Endothelial cell of umbilical vein (primary cell): Measurements from ENCODE around the gene SLC4A11. TPM values are rescaled to one million over a fixed set of nuclear protein-coding genes. Genes with fewer than 3 reads are reported as not detected.

ENCODE experiments used
- BruUV-seq: library from RNA; stranded (reverse); fragments of 400-500 nt; replicated peaks from 2 replicates; lab custom pipeline; 2021; lab: Mats Ljungman, UMichigan
- CTCF ChIA-PET: fragments of 300-600, 350-600 bp; sonication (Branson Sonifier 250); formaldehyde crosslinking; loops from one replicate; lab custom pipeline; 2021; ENCODE audit warnings: antibody characterized with exemption, inconsistent platforms; lab: Charles Lee
- POLR2A ChIA-PET: fragments of 300-600, 350-600 bp; sonication (Branson Sonifier 250); formaldehyde crosslinking; loops from one replicate; lab custom pipeline; 2021; ENCODE audit warnings: antibody characterized with exemption, inconsistent platforms; lab: Charles Lee
- DNase-seq: peaks from one replicate; pipeline ENCODE4 v3.0.0-alpha.2; 2011; ENCODE audit warnings: low read depth, low spot score
- FAIRE-seq: peaks from 2 replicates; lab custom pipeline; 2011; peaks lifted over from hg19 to GRCh38; lab: Jason Lieb, UNC
- H2AFZ ChIP-seq: 2 replicates; pipeline ENCODE4 v1.6.0; 2012; ENCODE audit warnings: low read depth, low read length, control low read depth, inconsistent platforms
- H3K27ac ChIP-seq: 2 replicates; pipeline ENCODE4 v1.5.1; 2011; ENCODE audit warnings: low read depth, mild to moderate bottlenecking, control low read depth, low read length, moderate library complexity; ENCODE audit not compliant: insufficient read depth
- H3K27me3 ChIP-seq, 2 experiments: 2 replicates each; pipeline versions ENCODE4 v1.6.0 to v1.6.1; 2011; ENCODE audit warnings: low read length in 2 of 2, mixed read lengths in 1 of 2; ENCODE audit not compliant: control insufficient read depth in 2 of 2, insufficient read depth in 2 of 2
- H3K36me3 ChIP-seq, 2 experiments: 2 replicates in 1 of 2; 3 replicates in 1 of 2; pipeline ENCODE4 v1.5.1; 2011; ENCODE audit warnings: low read length in 2 of 2, mild to moderate bottlenecking in 1 of 2, moderate library complexity in 1 of 2; ENCODE audit not compliant: control insufficient read depth in 2 of 2, insufficient read depth in 2 of 2; ENCODE audit errors: extremely low read depth in 1 of 2
- H3K4me1 ChIP-seq: 3 replicates; pipeline ENCODE4 v1.5.1; 2011; ENCODE audit warnings: mild to moderate bottlenecking, low read length; ENCODE audit not compliant: control insufficient read depth, insufficient read depth; ENCODE audit errors: extremely low read depth
- H3K4me2 ChIP-seq: 2 replicates; pipeline ENCODE4 v1.6.1; 2011; ENCODE audit warnings: low read length, control low read depth, mixed read lengths; ENCODE audit not compliant: insufficient read depth
- H3K4me3 ChIP-seq, 3 experiments: fragments of 200-600 bp in 1 of 3; sonication (generic), shearing (Covaris generic) in 1 of 3; replicated peaks in 1 of 3; 2 replicates each; pipeline ENCODE4 v1.5.1; 2011 to 2016; ENCODE audit warnings: control low read depth in 3 of 3, low read length in 3 of 3, mild to moderate bottlenecking in 2 of 3, inconsistent platforms in 1 of 3, low read depth in 1 of 3, moderate library complexity in 1 of 3; ENCODE audit not compliant: insufficient read depth in 1 of 3
- H3K79me2 ChIP-seq: 2 replicates; pipeline ENCODE4 v1.6.0; 2012; ENCODE audit warnings: low read length, inconsistent platforms; ENCODE audit not compliant: control insufficient read depth, insufficient read depth
- H3K9ac ChIP-seq: replicated peaks from 2 replicates; pipeline ENCODE3; 2011; ENCODE audit warnings: low read length, control low read depth; ENCODE audit not compliant: insufficient read depth; ENCODE audit errors: extremely low read depth
- H3K9me1 ChIP-seq: replicated peaks from 3 replicates; pipeline ENCODE4 v1.6.0; 2011; ENCODE audit warnings: mild to moderate bottlenecking, low read length; ENCODE audit not compliant: control insufficient read depth, insufficient read depth; ENCODE audit errors: extremely low read depth
- H3K9me3 ChIP-seq: replicated peaks from 2 replicates; pipeline ENCODE4 v1.5.1; 2012; ENCODE audit warnings: low read length, inconsistent platforms; ENCODE audit not compliant: control insufficient read depth, insufficient read depth
- H4K20me1 ChIP-seq: replicated peaks from 2 replicates; pipeline ENCODE3; 2011; ENCODE audit warnings: mild to moderate bottlenecking, low read length; ENCODE audit not compliant: control insufficient read depth, insufficient read depth; ENCODE audit errors: extremely low read depth
- CTCF ChIP-seq, 2 donors: IDR thresholded peaks; 1 replicate in 1 of 2; 2 replicates in 1 of 2; pipeline ENCODE4 v1.5.1; 2011; ENCODE audit warnings: low read length in 2 of 2, mild to moderate bottlenecking in 2 of 2, moderate library complexity in 2 of 2, control low read depth in 1 of 2, inconsistent platforms in 1 of 2, low read depth in 1 of 2; ENCODE audit not compliant: insufficient read depth in 1 of 2; ENCODE audit errors: extremely low read depth in 1 of 2
- EZH2 ChIP-seq: IDR thresholded peaks from 2 replicates; pipeline ENCODE4 v1.6.1; 2012; ENCODE audit warnings: borderline replicate concordance, low read depth, mild to moderate bottlenecking, moderate library complexity, low read length, inconsistent platforms; ENCODE audit not compliant: severe bottlenecking
- FOS ChIP-seq: IDR thresholded peaks from 2 replicates; pipeline ENCODE4 v1.6.1; 2011; ENCODE audit warnings: mild to moderate bottlenecking, low read length, moderate library complexity, borderline replicate concordance; ENCODE audit not compliant: insufficient read depth
- GATA2 ChIP-seq: IDR thresholded peaks from 2 replicates; pipeline ENCODE4 v1.7.0; 2011; ENCODE audit warnings: low read depth, mild to moderate bottlenecking, moderate library complexity, mixed read lengths, low read length; ENCODE audit not compliant: insufficient read length, insufficient read depth
- JUN ChIP-seq: IDR thresholded peaks from 2 replicates; pipeline ENCODE4 v1.6.1; 2011; ENCODE audit warnings: borderline replicate concordance, low read depth; ENCODE audit not compliant: insufficient read length, insufficient read depth
- MAX ChIP-seq: IDR thresholded peaks from 2 replicates; pipeline ENCODE4 v1.6.1; 2011; ENCODE audit not compliant: insufficient read depth, insufficient read length
- MYC ChIP-seq: IDR thresholded peaks from one replicate; pipeline ENCODE4 v1.6.1; 2011; ENCODE audit warnings: mild to moderate bottlenecking, low read depth, low read length
- POLR2A ChIP-seq: IDR thresholded peaks from 2 replicates; pipeline ENCODE4 v1.6.1; 2012; ENCODE audit warnings: low read depth, mild to moderate bottlenecking, control low read depth, low read length
- POLR2AphosphoS5 ChIP-seq: IDR thresholded peaks from 2 replicates; pipeline ENCODE4 v1.6.1; 2012; ENCODE audit warnings: low read depth, mild to moderate bottlenecking, control low read depth, low read length, moderate library complexity; ENCODE audit not compliant: insufficient read depth
- dilution Hi-C: fragments of 300-500 bp; cut with MboI; formaldehyde crosslinking; loops from one replicate; pipeline ENCODE4 v1.15.0; 2019; ENCODE audit warnings: low sequenced_read_pairs; ENCODE audit not compliant: extremely low pct_ligation_motif_present
- intact Hi-C: fragments of 100-400 bp; cut with micrococcal nuclease; formaldehyde crosslinking; loops from one replicate; pipeline ENCODE4 v1.10.0; 2022
- polyA plus RNA-seq, 4 experiments: library from polyadenylated mRNA; depleted of rRNA in 3 of 4; stranded (reverse) in 3 of 4; unstranded in 1 of 4; fragments of >200 nt; gene quantifications; 2 replicates each; pipeline versions ENCODE4 v1.2.1 to v1.2.3, GENCODE V29; 2011 to 2012; ENCODE audit warnings: missing spikeins in 1 of 4
- total RNA-seq: library from RNA; stranded (reverse); gene quantifications from 2 replicates; pipeline ENCODE4 v1.2.3, GENCODE V29; 2021

SLC4A11 gene
- total and polyA plus RNA-seq, 2 donors (not counting 3 experiments of a cell fraction or from before 2014, with no cell fraction given): 5.7 to 10.2 TPM

- CTCF ChIA-PET: interaction anchor here (0.7 kb wide), 1 partner anchor 624 kb away, joined by 5 read pairs; no protein-coding TSS in a partner anchor
- H3K9ac ChIP-seq: no peak overlapping the region
Observed at GRCh38 chr20:3177746-3178485, 61.1 kb downstream of the SLC4A11 start.

More at GRCh38 chr20:3177746-3178485, 61.1 kb downstream of the SLC4A11 start:
- POLR2A ChIA-PET: no interaction called here
- no peak for TF ChIP-seq MYC
- no peak for TF ChIP-seq MAX
- TF ChIP-seq POLR2A: no peak
- no peak for TF ChIP-seq GATA2
- TF ChIP-seq EZH2: no peak
- no peak for TF ChIP-seq CTCF (IDR thresholded peaks at IDR 0.05; ENCODE audit: extremely low read depth in 1 of 2, insufficient read depth in 1 of 2, low read depth in 1 of 2, low read length in 2 of 2)
- TF ChIP-seq POLR2AphosphoS5: no peak
- no peak for TF ChIP-seq FOS
- TF ChIP-seq JUN: no peak
- no peaks in the 10 kb centered on the region for H3K9me1 ChIP-seq
- FAIRE-seq (no peak), DNase-seq (no peak)
- intact Hi-C loops (no loop called here), dilution Hi-C loops (no loop called here)
- no TSS peak for BruUV-seq
- H2AFZ ChIP-seq: no peak overlapping the region
- no peak overlapping the region for H3K27ac ChIP-seq
- no peaks in the 10 kb centered on the region for H3K79me2 ChIP-seq
- no peak overlapping the region for H3K4me2 ChIP-seq
- no peak overlapping the region for H3K4me3 ChIP-seq
- H3K36me3 ChIP-seq: no peaks in the 10 kb centered on the region
- no peaks in the 10 kb centered on the region for H4K20me1 ChIP-seq
- H3K27me3 ChIP-seq: no peaks in the 10 kb centered on the region
- no peaks in the 10 kb centered on the region for H3K9me3 ChIP-seq
- peaks cover 9% of the 10 kb centered on the region for H3K4me1 ChIP-seq

Other genes starting within 250 kb of the SLC4A11 start
- gene GNRH2, start 195.6 kb downstream of the SLC4A11 start, total RNA-seq: 1.7 and 1.9 TPM in 2 replicates
- 0.13 TPM in 1 of 2 replicates, not detected in the other for gene GNRH2, start 195.6 kb downstream of the SLC4A11 start, polyA plus RNA-seq
- 41.2 and 43.9 TPM in 2 replicates for gene MRPS26, start 193.1 kb downstream of the SLC4A11 start, total RNA-seq
- 41.0 and 48.7 TPM in 2 replicates for gene MRPS26, start 193.1 kb downstream of the SLC4A11 start, polyA plus RNA-seq
- gene OXT, start 167.6 kb downstream of the SLC4A11 start, total RNA-seq: not detected in 2 replicates
- not detected in 2 replicates for gene OXT, start 167.6 kb downstream of the SLC4A11 start, polyA plus RNA-seq
- gene AVP, start 154.5 kb downstream of the SLC4A11 start, total RNA-seq: not detected in 2 replicates
- gene AVP, start 154.5 kb downstream of the SLC4A11 start, polyA plus RNA-seq: not detected in 2 replicates
- 15.0 and 15.7 TPM in 2 replicates for gene FASTKD5, start 79.3 kb downstream of the SLC4A11 start, total RNA-seq
- gene FASTKD5, start 79.3 kb downstream of the SLC4A11 start, polyA plus RNA-seq: 8.5 and 10.8 TPM in 2 replicates
- 5.1 and 5.8 TPM in 2 replicates for gene UBOX5, start 79.3 kb downstream of the SLC4A11 start, total RNA-seq
- 3.5 and 4.6 TPM in 2 replicates for gene UBOX5, start 79.3 kb downstream of the SLC4A11 start, polyA plus RNA-seq
- gene LZTS3, start 65.6 kb downstream of the SLC4A11 start, total RNA-seq: 3.6 and 4.5 TPM in 2 replicates
- gene LZTS3, start 65.6 kb downstream of the SLC4A11 start, polyA plus RNA-seq: 5.7 and 7.3 TPM in 2 replicates
- 52.2 and 54.0 TPM in 2 replicates for gene DDRGK1, start 34.5 kb downstream of the SLC4A11 start, total RNA-seq
- 41.7 and 48.5 TPM in 2 replicates for gene DDRGK1, start 34.5 kb downstream of the SLC4A11 start, polyA plus RNA-seq
- 59.8 and 65.0 TPM in 2 replicates for gene ITPA, start 29.7 kb downstream of the SLC4A11 start, total RNA-seq
- gene ITPA, start 29.7 kb downstream of the SLC4A11 start, polyA plus RNA-seq: 43.2 and 50.7 TPM in 2 replicates
- 16.7 and 20.9 TPM in 2 replicates for gene DNAAF9, start 168.5 kb upstream of the SLC4A11 start, total RNA-seq
- gene DNAAF9, start 168.5 kb upstream of the SLC4A11 start, polyA plus RNA-seq: 6.6 and 7.6 TPM in 2 replicates
- 33.1 and 35.1 TPM in 2 replicates for gene ATRN, start 231.8 kb upstream of the SLC4A11 start, total RNA-seq
- gene ATRN, start 231.8 kb upstream of the SLC4A11 start, polyA plus RNA-seq: 31.5 and 32.3 TPM in 2 replicates